HepG2 (cell line): ENCODE measurements around the gene NAPSA. TPM values are rescaled to one million over a fixed set of nuclear protein-coding genes. Genes with fewer than 3 reads are reported as not detected.

Source experiments
- ATAD3A ChIP-seq: sonication (generic); formaldehyde crosslinking; IDR thresholded peaks from 2 replicates; pipeline ENCODE4 v1.4.0; 2020; ENCODE audit warnings: missing genetic modification reagents
- BATF2 ChIP-seq: sonication (generic); formaldehyde crosslinking; IDR thresholded peaks from 2 replicates; pipeline ENCODE4 v1.8.0; 2022; ENCODE audit warnings: mild to moderate bottlenecking, missing genetic modification reagents, moderate library complexity
- DBP ChIP-seq: sonication (generic); formaldehyde crosslinking; IDR thresholded peaks from 2 replicates; pipeline ENCODE4 v1.4.0; 2020; ENCODE audit warnings: missing genetic modification reagents; ENCODE audit errors: not compliant biosample characterization
- FOXC1 ChIP-seq: sonication (generic); formaldehyde crosslinking; IDR thresholded peaks from 2 replicates; pipeline ENCODE4 v1.8.0; 2022; ENCODE audit warnings: mild to moderate bottlenecking, missing genetic modification reagents, borderline replicate concordance
- FOXP1 ChIP-seq, 2 experiments: fragments of 450-650 bp in 1 of 2; IDR thresholded peaks; 2 replicates each; pipeline ENCODE4 v1.6.1; 2017 to 2018; ENCODE audit warnings: antibody characterized with exemption in 1 of 2
- KDM5B ChIP-seq: sonication (generic); formaldehyde crosslinking; IDR thresholded peaks from 2 replicates; pipeline ENCODE4 v1.4.0; 2020; ENCODE audit warnings: missing genetic modification reagents, mild to moderate bottlenecking, borderline replicate concordance
- KMT2B ChIP-seq: IDR thresholded peaks from 2 replicates; pipeline ENCODE4 v1.6.1; 2016; ENCODE audit warnings: missing genetic modification reagents, missing compliant biosample characterization
- PPARG ChIP-seq: conservative IDR thresholded peaks from 2 replicates; pipeline ENCODE4 v1.6.1; 2016; ENCODE audit warnings: missing biosample characterization, missing genetic modification reagents
- RBAK ChIP-seq: sonication (generic); formaldehyde crosslinking; IDR thresholded peaks from 2 replicates; pipeline ENCODE4 v1.5.1; 2020; ENCODE audit warnings: mild to moderate bottlenecking, missing genetic modification reagents
- RCOR2 ChIP-seq: IDR thresholded peaks from 2 replicates; pipeline ENCODE4 v1.6.1; 2016; ENCODE audit warnings: missing biosample characterization, missing genetic modification reagents
- RFXANK ChIP-seq: IDR thresholded peaks from 2 replicates; pipeline ENCODE4 v1.6.1; 2016
- RXRA ChIP-seq: sonication (generic); formaldehyde crosslinking; IDR thresholded peaks from 2 replicates; pipeline ENCODE4 v1.5.1; 2020; ENCODE audit warnings: missing genetic modification reagents
- SMYD3 ChIP-seq: sonication (generic); formaldehyde crosslinking; IDR thresholded peaks from 2 replicates; pipeline ENCODE4 v1.8.1; 2023; ENCODE audit warnings: mild to moderate bottlenecking, missing genetic modification reagents
- SOX6 ChIP-seq, 2 experiments: fragments of 450-650 bp in 1 of 2; sonication (generic) in 1 of 2; formaldehyde crosslinking in 1 of 2; IDR thresholded peaks; 2 replicates each; pipeline versions ENCODE4 v1.4.0 to v1.6.1; 2017 to 2020; ENCODE audit warnings: antibody characterized with exemption in 1 of 2, mild to moderate bottlenecking in 1 of 2, missing genetic modification reagents in 1 of 2
- TBP ChIP-seq: sonication (generic); formaldehyde crosslinking; IDR thresholded peaks from 2 replicates; pipeline ENCODE4 v1.5.0; 2020; ENCODE audit warnings: missing genetic modification reagents
- THAP11 ChIP-seq: IDR thresholded peaks from 2 replicates; pipeline ENCODE4 v1.6.1; 2016; ENCODE audit warnings: missing biosample characterization, missing genetic modification reagents
- ZKSCAN8 ChIP-seq: IDR thresholded peaks from 2 replicates; pipeline ENCODE4 v1.6.1; 2016; ENCODE audit warnings: borderline replicate concordance, missing genetic modification reagents, missing compliant biosample characterization
- ZMYM2 ChIP-seq: sonication (generic); formaldehyde crosslinking; IDR thresholded peaks from 2 replicates; pipeline ENCODE4 v1.8.0; 2022; ENCODE audit warnings: mild to moderate bottlenecking, missing genetic modification reagents
- ZNF136 ChIP-seq: sonication (generic); formaldehyde crosslinking; IDR thresholded peaks from 2 replicates; pipeline ENCODE4 v1.8.1; 2022; ENCODE audit warnings: low read depth, mild to moderate bottlenecking, moderate library complexity, missing genetic modification reagents
- ZNF343 ChIP-seq: sonication (generic); formaldehyde crosslinking; IDR thresholded peaks from 2 replicates; pipeline ENCODE4 v1.4.0; 2020; ENCODE audit warnings: mild to moderate bottlenecking, missing genetic modification reagents
- ZNF747 ChIP-seq: sonication (generic); formaldehyde crosslinking; IDR thresholded peaks from 2 replicates; pipeline ENCODE4 v1.8.1; 2023; ENCODE audit warnings: missing genetic modification reagents, mild to moderate bottlenecking, borderline replicate concordance
- ZNF761 ChIP-seq: sonication (generic); formaldehyde crosslinking; conservative IDR thresholded peaks from 2 replicates; pipeline ENCODE4 v1.4.0; 2020; ENCODE audit warnings: mild to moderate bottlenecking, missing genetic modification reagents
- polyA plus RNA-seq, 8 experiments: library from polyadenylated mRNA; depleted of rRNA in 3 of 8; stranded (reverse) in 7 of 8; unstranded in 1 of 8; fragments of >200 nt; fragmentation: Illumina TruSeq in 4 of 8; extraction: Trizol in 4 of 8; gene quantifications; 2 replicates each; pipeline versions ENCODE4 v1.2.1 to v1.2.3, GENCODE V29; 2011 to 2016; ENCODE audit warnings: low read depth in 4 of 8, missing spikeins in 1 of 8, mixed read lengths in 1 of 8; ENCODE audit not compliant: insufficient read depth in 1 of 8
- total RNA-seq, 5 experiments: library from RNA; depleted of rRNA; stranded (reverse); fragments of >200 nt; fragmentation: Illumina TruSeq; extraction: Trizol; gene quantifications; 2 replicates each; pipeline ENCODE4 v1.2.3, GENCODE V29; 2016; ENCODE audit warnings: low read depth in 1 of 5
- TF ChIP-seq, protein P1 (sequence below): sonication (generic); formaldehyde crosslinking; IDR thresholded peaks from 2 replicates; pipeline ENCODE4 v1.9.0; 2022; ENCODE audit warnings: low read depth, missing genetic modification reagents
- TF ChIP-seq, protein P2 (sequence below): IDR thresholded peaks from 2 replicates; pipeline ENCODE4 v1.6.1; 2016; ENCODE audit warnings: mild to moderate bottlenecking, missing biosample characterization, missing genetic modification reagents
- TF ChIP-seq, protein P3 (sequence below): IDR thresholded peaks from 2 replicates; pipeline ENCODE4 v1.6.1; 2016; ENCODE audit warnings: missing compliant biosample characterization, missing genetic modification reagents, borderline replicate concordance

The NAPSA gene
- total and polyA plus RNA-seq, 2 of the 13 experiments (the other 11 are each of a cell fraction or from before 2014, with no cell fraction given), result not detected

GRCh38 chr19:50383852-50384684 lies 18.6 kb upstream of the NAPSA start, which contains the start of gene POLD1 (continued):
- TF ChIP-seq, protein P1, sequence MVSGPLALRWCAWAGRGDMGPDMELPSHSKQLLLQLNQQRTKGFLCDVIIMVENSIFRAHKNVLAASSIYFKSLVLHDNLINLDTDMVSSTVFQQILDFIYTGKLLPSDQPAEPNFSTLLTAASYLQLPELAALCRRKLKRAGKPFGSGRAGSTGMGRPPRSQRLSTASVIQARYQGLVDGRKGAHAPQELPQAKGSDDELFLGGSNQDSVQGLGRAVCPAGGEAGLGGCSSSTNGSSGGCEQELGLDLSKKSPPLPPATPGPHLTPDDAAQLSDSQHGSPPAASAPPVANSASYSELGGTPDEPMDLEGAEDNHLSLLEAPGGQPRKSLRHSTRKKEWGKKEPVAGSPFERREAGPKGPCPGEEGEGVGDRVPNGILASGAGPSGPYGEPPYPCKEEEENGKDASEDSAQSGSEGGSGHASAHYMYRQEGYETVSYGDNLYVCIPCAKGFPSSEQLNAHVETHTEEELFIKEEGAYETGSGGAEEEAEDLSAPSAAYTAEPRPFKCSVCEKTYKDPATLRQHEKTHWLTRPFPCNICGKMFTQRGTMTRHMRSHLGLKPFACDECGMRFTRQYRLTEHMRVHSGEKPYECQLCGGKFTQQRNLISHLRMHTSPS (CRISPR knock-in tag), result no peak
- 0 out of 2 replicates have a peak, but pooled peaks have one; percentile 59 for TF ChIP-seq ZNF343 (CRISPR knock-in tag)
- TF ChIP-seq, protein P2, sequence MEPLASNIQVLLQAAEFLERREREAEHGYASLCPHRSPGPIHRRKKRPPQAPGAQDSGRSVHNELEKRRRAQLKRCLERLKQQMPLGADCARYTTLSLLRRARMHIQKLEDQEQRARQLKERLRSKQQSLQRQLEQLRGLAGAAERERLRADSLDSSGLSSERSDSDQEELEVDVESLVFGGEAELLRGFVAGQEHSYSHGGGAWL (CRISPR knock-in tag), result 0 out of 2 replicates have a peak, but pooled peaks have one; percentile 53
- TF ChIP-seq RFXANK, result no peak
- TF ChIP-seq RCOR2 (CRISPR knock-in tag), result no peak
- TF ChIP-seq BATF2 (CRISPR knock-in tag), result 0 out of 2 replicates have a peak, but pooled peaks have one; percentile 33
- no peak for TF ChIP-seq FOXP1 (IDR thresholded peaks at IDR 0.05)
- no peak for TF ChIP-seq FOXP1 (CRISPR knock-in tag; IDR thresholded peaks at IDR 0.05)
- TF ChIP-seq ZNF761 (CRISPR knock-in tag), result 0 out of 2 replicates have a peak, but pooled peaks have one; percentile 69
- TF ChIP-seq DBP (CRISPR knock-in tag), result no peak
- TF ChIP-seq SMYD3, result no peak
- no peak for TF ChIP-seq ATAD3A (CRISPR knock-in tag)
- peak; percentile 61; the same call in 1 of the 2 replicates for TF ChIP-seq FOXC1 (CRISPR knock-in tag)
- TF ChIP-seq, protein P3, sequence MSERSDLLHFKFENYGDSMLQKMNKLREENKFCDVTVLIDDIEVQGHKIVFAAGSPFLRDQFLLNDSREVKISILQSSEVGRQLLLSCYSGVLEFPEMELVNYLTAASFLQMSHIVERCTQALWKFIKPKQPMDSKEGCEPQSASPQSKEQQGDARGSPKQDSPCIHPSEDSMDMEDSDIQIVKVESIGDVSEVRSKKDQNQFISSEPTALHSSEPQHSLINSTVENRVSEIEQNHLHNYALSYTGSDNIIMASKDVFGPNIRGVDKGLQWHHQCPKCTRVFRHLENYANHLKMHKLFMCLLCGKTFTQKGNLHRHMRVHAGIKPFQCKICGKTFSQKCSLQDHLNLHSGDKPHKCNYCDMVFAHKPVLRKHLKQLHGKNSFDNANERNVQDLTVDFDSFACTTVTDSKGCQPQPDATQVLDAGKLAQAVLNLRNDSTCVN, result no peak
- peak; percentile 96; the same call in 1 of the 2 replicates for TF ChIP-seq ZNF136 (CRISPR knock-in tag)
- TF ChIP-seq PPARG, result no peak
- TF ChIP-seq ZMYM2 (CRISPR knock-in tag), result no peak
- no peak for TF ChIP-seq ZKSCAN8
- TF ChIP-seq SOX6 (IDR thresholded peaks at IDR 0.05), result no peak
- TF ChIP-seq SOX6 (CRISPR knock-in tag; IDR thresholded peaks at IDR 0.05), result peak; percentile 17; the same call in 1 of the 2 replicates
- TF ChIP-seq RXRA (CRISPR knock-in tag), result peak; percentile 43; the same call in 1 of the 2 replicates
- TF ChIP-seq RBAK (CRISPR knock-in tag), result no peak
- TF ChIP-seq ZNF747 (CRISPR knock-in tag), result 0 out of 2 replicates have a peak, but pooled peaks have one; percentile 27
- TF ChIP-seq THAP11 (CRISPR knock-in tag), result peak; percentile 78
- 0 out of 2 replicates have a peak, but pooled peaks have one; percentile 37 for TF ChIP-seq KMT2B (CRISPR knock-in tag)
- peak; percentile 74; the same call in 1 of the 2 replicates for TF ChIP-seq KDM5B (CRISPR knock-in tag)
- no peak for TF ChIP-seq TBP (CRISPR knock-in tag)
